GM18951 (cell line): ENCODE measurements around the gene EXOSC9.

Experiments used
- POLR2A ChIP-seq: IDR thresholded peaks from 4 replicates; pipeline ENCODE4 v1.6.1; 2011; ENCODE audit warnings: mild to moderate bottlenecking; ENCODE audit not compliant: insufficient read length, insufficient read depth; ENCODE audit errors: extremely low read depth
- in situ Hi-C: fragments of 300-500 bp; cut with MboI; formaldehyde crosslinking; loops from one replicate; pipeline ENCODE4 v1.12.0; 2022; ENCODE audit warnings: low sequenced_read_pairs, mixed read lengths, inconsistent platforms; ENCODE audit not compliant: unreplicated experiment

Gene EXOSC9

DNA sequence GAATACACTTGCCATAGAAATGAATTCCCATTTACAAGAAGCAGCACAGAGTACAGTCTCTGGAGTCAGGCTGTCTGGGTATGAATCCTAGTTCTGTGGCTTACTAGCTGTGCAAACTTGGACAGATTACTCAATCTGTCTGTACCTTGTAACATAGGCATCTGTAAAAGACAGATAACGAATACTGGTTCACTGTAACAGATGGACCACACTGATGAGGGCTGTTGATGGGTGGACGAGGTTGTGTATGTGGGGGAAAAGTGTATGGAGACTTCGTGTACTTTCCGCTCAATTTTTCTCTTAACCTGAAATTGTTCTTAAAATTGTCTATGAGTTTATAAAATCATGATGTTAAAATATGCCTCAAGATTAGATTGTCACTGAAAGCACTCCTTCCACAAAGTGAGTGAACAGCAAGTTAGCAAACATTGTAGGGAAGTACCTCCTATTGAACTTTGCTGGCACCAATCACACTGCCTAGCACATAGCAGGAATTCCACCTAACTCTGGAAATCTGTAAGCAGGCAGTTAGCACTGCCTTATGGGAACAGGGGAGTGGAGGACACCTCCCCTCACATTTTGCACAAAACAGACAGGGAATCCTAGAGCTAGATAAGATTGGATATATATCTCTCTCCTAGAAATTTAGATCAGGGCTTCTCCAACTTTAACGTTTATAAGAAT is 6.5 kb upstream of the EXOSC9 start:
- in situ Hi-C loops: no loop called here
- no peak for TF ChIP-seq POLR2A

DNA sequence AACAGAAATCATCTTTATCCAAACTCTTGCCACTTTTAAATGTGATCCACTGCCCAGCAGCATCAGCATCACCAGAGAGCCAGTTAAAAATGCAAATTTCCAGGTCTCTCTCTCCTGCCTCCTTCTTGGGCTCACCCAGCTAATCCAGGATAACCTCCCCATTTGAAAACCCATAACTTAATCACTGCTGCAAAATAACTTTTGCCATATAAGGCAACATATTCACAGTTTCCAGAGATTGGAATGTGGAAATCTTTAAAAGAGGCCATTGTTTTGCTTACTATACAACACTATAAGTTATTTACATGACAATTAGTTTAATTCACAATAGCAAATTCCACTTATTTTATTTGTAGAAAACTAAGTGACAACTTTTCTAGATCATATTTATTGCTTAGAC is 4.8 kb upstream of the EXOSC9 start:
- TF ChIP-seq POLR2A: no peak
- in situ Hi-C loops: no loop called here

DNA sequence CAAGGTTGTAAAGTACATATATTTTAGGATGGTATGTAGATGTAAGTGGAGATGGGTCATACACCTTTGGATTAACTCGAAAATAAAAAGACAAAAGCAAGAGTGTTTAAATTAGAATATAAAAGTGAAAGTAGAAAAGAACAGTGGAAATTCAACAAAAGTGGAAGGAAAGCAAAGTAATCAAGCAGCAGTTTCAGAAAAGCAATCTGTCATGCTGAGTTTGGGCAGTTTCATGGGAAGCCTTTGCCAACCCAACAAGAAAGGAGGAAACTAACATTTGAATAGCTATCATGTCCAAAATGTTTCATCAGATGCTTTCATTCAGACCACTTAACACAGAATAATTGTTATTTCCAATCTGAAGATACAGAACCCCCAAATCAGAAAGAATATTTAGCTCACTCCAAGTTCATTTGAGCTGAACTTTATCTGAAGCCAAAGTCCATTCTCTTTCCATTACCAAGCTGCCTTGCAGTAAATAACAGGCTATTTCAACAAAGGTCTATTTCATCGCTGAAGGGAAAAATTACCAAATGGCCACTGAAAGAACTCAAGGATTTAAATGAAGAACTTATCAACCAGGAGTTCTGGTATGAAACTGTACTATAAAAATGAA is 1.8 kb upstream of the EXOSC9 start:
- no peak for TF ChIP-seq POLR2A
- in situ Hi-C loops: no loop called here

DNA sequence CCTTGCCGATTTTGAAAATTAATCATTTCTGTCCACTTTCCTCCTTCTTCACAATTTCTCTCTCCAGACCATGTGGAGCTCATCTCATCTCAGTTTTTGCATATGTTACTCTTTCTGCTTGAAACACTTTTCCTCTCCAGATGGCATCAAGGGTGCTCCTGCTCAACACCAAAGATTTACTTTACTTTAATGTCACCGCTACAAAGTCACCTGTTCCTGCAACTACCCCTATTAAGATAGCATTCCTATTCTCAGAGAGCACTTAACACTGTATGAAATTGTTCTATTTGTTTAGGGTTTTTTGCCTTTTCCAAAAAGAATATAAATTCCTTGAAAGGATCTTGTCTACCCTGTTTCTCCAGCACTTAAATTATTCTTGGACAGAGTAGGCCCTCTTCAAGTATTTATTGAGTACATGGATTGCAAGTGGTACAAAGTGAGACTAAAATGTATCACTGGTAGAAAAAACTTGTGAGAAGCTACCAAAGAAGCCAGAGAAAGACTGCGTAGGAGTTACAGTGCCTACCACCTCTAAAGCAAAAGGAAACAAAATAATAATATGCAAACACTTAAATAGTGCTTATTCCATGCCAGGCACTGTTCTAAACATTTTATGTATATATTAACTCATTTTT is 1.1 kb upstream of the EXOSC9 start:
- in situ Hi-C loops: no loop called here
- TF ChIP-seq POLR2A: no peak

DNA sequence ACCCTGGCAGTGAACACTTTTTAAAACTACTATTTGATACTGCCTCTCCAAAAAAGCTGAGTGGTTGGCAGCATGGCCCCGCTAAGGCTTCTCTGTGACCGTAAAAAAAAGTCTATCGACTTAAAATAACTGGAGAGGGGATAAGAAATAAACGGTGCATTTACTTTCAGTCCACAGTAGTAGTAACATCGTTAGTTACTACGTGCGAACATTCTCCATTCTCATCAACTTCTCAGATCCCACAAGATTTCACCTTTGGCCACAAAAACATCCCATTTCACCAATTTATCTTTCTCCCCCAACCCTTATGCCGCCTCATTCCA is 524 bp upstream of the EXOSC9 start:
- in situ Hi-C loops: no loop called here
- no peak for TF ChIP-seq POLR2A

DNA sequence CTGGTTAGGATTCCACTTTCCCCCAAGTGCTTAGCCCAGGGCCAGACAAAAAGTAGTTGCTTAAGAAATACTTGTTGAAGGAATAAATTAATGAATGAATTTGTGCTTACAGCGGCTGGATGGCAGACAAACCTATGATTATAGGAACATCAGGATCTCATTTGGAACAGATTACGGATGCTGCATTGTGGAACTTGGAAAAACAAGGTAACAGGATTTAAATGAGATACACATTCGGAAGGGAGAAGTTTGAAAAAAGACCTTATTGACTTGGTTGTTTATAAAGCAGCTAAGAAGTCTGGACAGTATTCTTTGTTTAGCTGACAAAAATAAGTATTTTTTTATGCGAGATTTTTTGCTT is 572 bp downstream of the EXOSC9 start:
- in situ Hi-C loops: no loop called here
- TF ChIP-seq POLR2A: no peak

DNA sequence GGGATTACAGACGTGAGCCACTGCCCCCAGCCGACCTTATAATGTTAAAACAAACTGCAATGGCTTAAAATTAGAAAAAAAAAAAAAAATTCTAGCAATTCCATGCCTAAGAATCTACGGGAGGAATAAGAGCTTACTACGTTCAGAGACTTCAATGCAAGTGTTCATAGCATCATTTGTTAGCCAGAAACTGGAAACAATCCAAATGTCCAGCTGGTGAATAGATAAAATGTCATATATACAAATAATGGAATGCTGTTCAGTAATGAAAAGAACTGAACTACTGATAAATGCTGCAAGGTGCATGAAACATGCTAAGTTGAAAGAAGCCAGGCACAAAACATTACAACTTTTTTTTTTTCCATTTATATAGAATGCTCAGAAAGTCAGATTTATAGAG is 5.3 kb downstream of the EXOSC9 start:
- in situ Hi-C loops: no loop called here
- TF ChIP-seq POLR2A: no peak

DNA sequence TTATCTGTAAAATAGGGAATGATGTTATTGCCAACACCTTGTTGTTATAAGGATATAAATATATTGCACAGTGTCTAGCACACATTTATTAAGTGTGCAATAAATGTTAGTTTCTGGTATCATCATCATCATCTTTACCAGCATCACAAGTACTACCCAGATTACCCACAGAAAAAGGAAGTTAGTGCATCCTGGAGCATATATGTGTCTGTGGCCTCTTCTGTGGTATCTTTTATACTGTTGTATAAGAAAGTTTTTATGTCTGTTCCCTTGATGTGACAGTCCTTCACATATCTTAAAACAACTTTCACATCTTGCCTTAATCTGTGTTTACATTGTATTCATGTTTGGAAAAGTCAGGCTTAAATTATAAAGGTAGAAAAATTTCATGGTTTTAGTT is 10.0 kb downstream of the EXOSC9 start:
- TF ChIP-seq POLR2A: no peak
- in situ Hi-C loops: no loop called here

DNA sequence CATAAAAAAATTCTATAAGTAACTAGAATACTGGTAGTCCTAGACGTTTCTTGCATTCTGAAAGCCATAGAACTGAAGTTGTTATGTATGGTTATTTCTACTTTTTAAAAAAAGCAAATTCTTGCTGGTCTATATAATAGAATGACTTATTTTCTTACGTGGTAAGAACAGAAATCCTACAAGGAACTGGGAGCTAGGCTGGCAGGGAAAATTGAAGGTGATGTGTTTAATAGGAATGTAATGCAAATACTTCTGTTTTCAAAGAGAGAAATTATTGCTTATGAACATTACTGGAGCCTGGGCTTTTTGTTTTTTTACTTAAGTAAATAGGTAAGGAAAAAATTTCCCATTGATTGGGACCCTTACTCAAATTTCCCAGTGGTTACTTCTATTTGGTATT is 13.6 kb downstream of the EXOSC9 start:
- no peak for TF ChIP-seq POLR2A
- in situ Hi-C loops: no loop called here

DNA sequence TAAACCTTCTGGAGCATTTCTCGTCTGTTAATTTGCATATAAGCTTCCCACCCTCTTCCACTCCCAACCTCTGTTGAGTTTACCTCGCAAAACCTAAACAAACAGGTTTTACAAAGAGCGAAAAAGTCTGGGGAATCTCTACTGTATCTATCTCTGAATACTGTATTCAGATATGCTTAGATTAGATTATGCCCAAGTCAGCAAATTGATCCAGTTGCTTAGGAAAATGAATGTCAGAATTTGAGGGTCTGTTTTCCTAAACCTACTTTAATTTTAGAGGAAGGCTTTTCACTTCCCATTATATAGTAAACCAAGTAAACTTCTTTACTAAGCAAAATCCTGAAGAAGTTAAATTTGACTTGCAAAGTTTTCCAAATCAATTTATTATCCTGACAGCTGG is 15.9 kb downstream of the EXOSC9 start:
- in situ Hi-C loops: no loop called here

DNA sequence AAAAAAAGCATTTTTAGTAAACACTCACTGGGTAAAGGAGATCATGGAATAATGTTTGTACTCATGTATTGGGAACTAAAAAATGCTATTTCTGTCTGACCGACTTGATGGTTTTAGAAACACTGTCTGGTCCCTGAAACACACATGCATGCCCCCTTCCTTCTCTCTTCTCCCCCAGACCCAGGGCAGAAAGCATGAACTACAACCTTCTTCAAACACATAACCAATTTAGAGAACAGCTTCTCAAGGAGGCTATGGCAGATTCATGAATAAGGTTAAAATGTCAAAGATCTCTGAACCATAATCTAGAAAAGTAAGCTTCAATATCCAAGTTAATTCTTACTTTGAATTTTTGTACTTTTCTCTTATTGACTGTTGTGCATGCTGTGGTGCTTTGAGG is 16.6 kb downstream of the EXOSC9 start:
- no peak for TF ChIP-seq POLR2A
- in situ Hi-C loops: no loop called here

More for the DNA sequence above, 15.9 kb downstream of the EXOSC9 start:
- no peak for TF ChIP-seq POLR2A

DNA sequence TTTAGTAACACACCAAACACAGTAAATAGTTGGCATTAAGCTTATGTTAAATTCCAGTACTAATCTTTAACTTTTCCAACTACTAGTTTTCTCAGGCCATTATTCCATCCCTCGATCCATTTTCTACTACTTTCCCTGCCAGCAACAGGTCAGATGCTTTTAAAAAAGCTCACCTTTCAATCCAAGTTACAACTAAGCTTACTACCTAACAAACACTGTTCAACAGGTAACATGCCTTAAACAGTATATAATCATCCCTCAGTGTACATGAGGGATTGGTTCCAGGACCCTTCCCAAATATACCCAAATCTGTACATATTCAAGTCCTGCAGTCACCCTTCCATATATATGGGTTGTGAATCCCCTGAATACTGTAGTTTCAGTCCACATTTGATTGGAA is 17.1 kb downstream of the EXOSC9 start:
- no peak for TF ChIP-seq POLR2A
- in situ Hi-C loops: no loop called here

DNA sequence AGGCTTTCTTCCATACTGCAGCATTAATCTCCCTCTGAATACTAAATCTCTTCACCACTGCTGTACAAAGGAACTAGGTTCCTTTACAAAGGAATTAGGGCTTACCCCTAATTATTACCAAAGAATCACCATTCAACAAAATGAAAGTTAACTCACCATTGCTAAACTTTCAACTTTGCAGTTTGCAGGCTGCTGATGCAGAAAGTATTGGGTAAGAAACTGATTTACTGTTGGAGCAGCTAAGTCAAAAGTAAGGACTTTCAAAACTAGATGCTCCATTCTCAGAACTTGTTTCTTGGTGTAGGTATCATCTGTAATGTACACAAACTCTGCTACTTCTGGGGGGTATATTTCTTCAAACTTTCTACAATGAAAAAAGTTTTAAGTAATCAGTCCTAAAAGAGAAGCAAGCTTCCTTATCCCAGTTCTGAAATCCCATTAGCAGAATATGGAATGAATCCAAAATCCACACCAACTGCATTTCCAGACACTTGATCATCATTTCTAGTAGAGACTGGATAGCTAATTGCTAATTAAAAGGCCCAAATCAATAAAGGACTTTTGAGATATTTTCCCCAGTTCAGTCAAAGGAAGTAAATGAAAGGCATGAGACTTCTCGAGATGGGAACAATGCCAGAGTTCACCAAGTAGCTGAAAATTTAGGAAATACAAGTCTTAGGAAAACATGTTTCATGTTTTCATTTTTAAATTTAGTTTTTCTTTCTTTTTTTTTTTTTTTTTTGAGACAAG is 18.3 kb downstream of the EXOSC9 start:
- in situ Hi-C loops: no loop called here
- no peak for TF ChIP-seq POLR2A

DNA sequence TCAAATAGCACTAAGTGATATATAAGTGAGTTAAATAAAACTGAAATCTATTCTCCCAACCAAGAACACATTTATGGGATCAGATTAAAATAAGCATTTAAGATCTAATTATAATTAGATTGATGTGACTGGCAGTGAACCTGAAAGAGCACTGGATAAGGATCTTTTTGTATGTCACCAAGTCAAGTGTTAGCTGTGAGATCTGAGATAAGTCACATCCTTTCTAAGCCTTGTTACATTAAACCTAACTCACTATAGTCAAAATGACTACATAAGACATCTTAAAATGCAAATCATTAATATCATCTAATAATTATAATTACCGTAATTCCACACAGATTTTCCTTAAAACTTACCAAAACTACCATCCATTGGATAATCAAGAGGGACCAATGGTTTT is 20.9 kb downstream of the EXOSC9 start:
- TF ChIP-seq POLR2A: no peak
- in situ Hi-C loops: no loop called here
